Left lung (tissue), 10 donors: ENCODE measurements around the gene VPS35L. TPM values are rescaled to one million over a fixed set of nuclear protein-coding genes. Genes with fewer than 3 reads are reported as not detected.
A peak's percentile ranks its signal among the peaks of the same experiment; 100 is the strongest.

Source experiments
- ATAC-seq: fragments of 200-7000 bp; cut with Tn5 transposase; one replicate; pipeline ENCODE4 v1.9.1; 2020; ENCODE audit warnings: moderate library complexity
- DNase-seq, 4 donors: peaks; one replicate each; pipeline ENCODE4 v3.0.0-alpha.2; 2013 to 2020
- H3K27ac ChIP-seq, 2 donors: fragments of 200-600 bp; sonication (generic) in 1 of 2; one replicate each; pipeline versions ENCODE4 v1.5.0 to v1.8.0; 2020 to 2021
- H3K27me3 ChIP-seq, 2 donors: fragments of 200-600 bp; sonication (generic) in 1 of 2; one replicate each; pipeline versions ENCODE4 v1.5.0 to v1.8.0; 2020 to 2021
- H3K36me3 ChIP-seq, 2 donors: fragments of 200-600 bp; sonication (generic) in 1 of 2; one replicate each; pipeline versions ENCODE4 v1.5.0 to v1.8.0; 2020 to 2021
- H3K4me1 ChIP-seq, 2 donors: fragments of 200-600 bp; one replicate each; pipeline ENCODE4 v1.8.0; 2021
- H3K4me3 ChIP-seq, 2 donors: fragments of 200-600 bp; sonication (generic) in 1 of 2; one replicate each; pipeline versions ENCODE4 v1.5.0 to v1.8.0; 2020 to 2021; ENCODE audit warnings: mild to moderate bottlenecking in 1 of 2
- H3K9me3 ChIP-seq, 2 donors: fragments of 200-600 bp; sonication (generic) in 1 of 2; one replicate each; pipeline versions ENCODE4 v1.5.0 to v1.8.0; 2020 to 2021
- intact Hi-C, 2 donors: fragments of 100-400 bp; cut with DNase I; formaldehyde crosslinking; loops; one replicate each; pipeline versions ENCODE4 v1.11.2 to v1.14.2; 2022
- polyA plus RNA-seq, 6 donors: library from polyadenylated mRNA; unstranded; fragments of 120-200 nt; gene quantifications; one replicate each; pipeline ENCODE4 v1.2.1, GENCODE V29; 2013; ENCODE audit not compliant: insufficient read length in 6 of 6
- total RNA-seq, 2 donors: library from RNA; stranded (reverse); fragmentation: NEBNext Ultra II Directional; extraction: Animal tissue kit (Norgen Biotek cat#: 25700); gene quantifications; one replicate each; pipeline ENCODE4 v1.2.1, GENCODE V29; 2021
- TF ChIP-seq, protein P1 (sequence below), 2 donors: fragments of 200-600 bp; sonication (generic) in 1 of 2; IDR thresholded peaks; one replicate each; pipeline versions ENCODE4 v1.5.0 to v1.8.0; 2021; ENCODE audit warnings: antibody characterized with exemption in 2 of 2
- donor health status: DM: no; HTN: yes; CAD: no.
- donor health status: DM: no; HTN: no; CAD: no.

The VPS35L gene
- total and polyA plus RNA-seq, 8 donors = 54.8 to 70.2 (median 57.7) TPM

DNA sequence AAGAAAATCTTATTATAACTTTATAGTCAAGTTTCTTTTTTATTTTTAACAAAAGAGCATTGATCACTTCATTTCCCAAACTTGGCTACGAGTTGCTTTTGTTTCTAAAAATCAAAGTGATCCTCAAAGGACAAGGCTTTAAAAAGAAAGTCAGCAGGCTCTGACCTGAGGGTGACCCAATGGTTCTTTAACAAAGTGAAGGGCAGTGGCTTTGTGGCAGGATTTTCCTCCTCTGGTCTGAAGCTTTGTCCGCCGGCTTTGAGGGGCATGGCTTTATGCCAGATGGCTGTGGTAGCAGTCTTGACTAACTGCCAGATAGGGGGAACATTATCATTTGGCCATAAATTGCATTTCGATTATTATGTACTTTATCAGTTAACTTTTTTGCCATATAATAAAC lies 191.1 kb downstream of the VPS35L start:
- TF ChIP-seq, protein P1, sequence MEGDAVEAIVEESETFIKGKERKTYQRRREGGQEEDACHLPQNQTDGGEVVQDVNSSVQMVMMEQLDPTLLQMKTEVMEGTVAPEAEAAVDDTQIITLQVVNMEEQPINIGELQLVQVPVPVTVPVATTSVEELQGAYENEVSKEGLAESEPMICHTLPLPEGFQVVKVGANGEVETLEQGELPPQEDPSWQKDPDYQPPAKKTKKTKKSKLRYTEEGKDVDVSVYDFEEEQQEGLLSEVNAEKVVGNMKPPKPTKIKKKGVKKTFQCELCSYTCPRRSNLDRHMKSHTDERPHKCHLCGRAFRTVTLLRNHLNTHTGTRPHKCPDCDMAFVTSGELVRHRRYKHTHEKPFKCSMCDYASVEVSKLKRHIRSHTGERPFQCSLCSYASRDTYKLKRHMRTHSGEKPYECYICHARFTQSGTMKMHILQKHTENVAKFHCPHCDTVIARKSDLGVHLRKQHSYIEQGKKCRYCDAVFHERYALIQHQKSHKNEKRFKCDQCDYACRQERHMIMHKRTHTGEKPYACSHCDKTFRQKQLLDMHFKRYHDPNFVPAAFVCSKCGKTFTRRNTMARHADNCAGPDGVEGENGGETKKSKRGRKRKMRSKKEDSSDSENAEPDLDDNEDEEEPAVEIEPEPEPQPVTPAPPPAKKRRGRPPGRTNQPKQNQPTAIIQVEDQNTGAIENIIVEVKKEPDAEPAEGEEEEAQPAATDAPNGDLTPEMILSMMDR (IDR thresholded peaks at IDR 0.05) = no peak

DNA sequence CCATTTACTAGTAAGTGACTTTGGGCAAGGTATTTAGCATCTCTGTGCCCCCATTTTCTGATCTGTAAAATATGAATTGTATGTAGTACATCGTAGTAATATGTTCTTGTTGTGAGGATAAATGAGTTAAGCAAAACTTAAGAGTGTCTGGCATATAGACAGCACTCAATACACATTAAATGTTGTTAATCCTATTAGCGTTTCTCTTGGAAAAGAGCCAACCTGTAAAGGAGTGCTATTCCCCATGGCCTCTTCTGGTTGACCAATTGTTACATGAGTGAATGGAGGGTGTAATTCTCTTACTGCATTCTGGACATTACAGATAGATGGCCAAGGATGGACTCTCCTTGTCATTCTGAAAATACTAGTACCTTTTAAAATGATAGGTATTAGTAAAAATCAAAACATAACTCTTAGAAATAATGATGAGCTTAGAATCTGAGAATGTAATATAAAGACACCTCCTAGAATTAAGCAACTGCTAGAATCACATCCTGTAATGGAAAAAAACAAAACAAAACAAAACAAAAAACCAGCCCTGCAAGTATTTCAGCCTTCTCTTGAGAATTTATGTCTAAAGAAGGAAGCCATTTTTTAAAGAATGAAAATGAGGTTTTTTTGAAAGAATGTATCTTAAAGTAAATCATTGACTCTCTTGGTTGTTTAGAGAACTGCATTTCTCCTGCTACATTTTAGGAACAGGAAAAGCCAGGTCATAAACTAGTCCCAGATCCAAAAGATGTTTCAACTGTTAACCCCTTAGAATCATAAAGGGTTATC lies 193.1 kb downstream of the VPS35L start:
- no peak overlapping the region for H3K4me3 ChIP-seq
- TF ChIP-seq, protein P1 (IDR thresholded peaks at IDR 0.05) = no peak
- H3K27me3 ChIP-seq = no peaks in the 10 kb centered on the region
- no peak for ATAC-seq
- peaks cover 0 to 3% of the 10 kb centered on the region in 2 donors for H3K4me1 ChIP-seq
- no peaks in the 10 kb centered on the region for H3K36me3 ChIP-seq
- H3K9me3 ChIP-seq = no peaks in the 10 kb centered on the region
- no peak overlapping the region for H3K27ac ChIP-seq
- DNase-seq = peak in 1 of 4 donors; percentile 24
- intact Hi-C loops = no loop called here

More for the DNA sequence above, 191.1 kb downstream of the VPS35L start:
- no peak overlapping the region for H3K27ac ChIP-seq
- no peaks in the 10 kb centered on the region for H3K36me3 ChIP-seq
- ATAC-seq (no peak), DNase-seq (no peak)
- intact Hi-C loops = no loop called here
- no peaks in the 10 kb centered on the region for H3K4me1 ChIP-seq
- H3K27me3 ChIP-seq = no peaks in the 10 kb centered on the region
- H3K4me3 ChIP-seq = no peak overlapping the region
- no peaks in the 10 kb centered on the region for H3K9me3 ChIP-seq

DNA sequence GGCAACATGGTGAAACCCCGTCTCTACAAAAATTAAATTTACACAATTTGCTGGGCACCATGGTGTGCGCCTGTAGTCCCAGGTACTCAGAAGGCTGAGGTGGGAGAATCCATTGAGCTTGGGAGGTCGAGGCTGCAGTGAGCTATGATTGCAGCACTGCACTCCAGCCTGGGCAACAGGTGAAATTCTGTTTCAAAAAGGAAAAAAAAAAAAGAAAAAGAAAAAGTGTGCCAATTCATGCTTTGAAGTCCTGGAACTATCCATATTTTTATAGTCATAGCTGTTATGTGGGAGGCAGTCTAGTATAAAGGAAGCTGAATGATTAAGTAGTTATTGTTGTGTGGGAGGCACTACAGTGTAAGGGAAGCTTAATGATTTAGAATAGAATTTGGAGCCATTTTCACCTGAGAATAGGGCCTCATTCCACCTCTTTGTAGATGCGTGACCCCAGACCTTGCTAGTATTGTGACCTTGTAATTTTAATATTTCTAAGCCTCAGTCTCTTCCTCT lies 194.1 kb downstream of the VPS35L start:
- Histone ChIP-seq H3K9me3 (no peaks in the 10 kb centered on the region), H3K4me3 (no peak overlapping the region), H3K27me3 (no peaks in the 10 kb centered on the region), H3K36me3 (no peaks in the 10 kb centered on the region), H3K27ac (no peak overlapping the region), H3K4me1 (peaks cover 0 to 3% of the 10 kb centered on the region in 2 donors)
- TF ChIP-seq, protein P1 (IDR thresholded peaks at IDR 0.05) = no peak
- no peak for ATAC-seq
- DNase-seq = no peak
- intact Hi-C loops = no loop called here

Other genes with a start within 250 kb of the VPS35L start
- 100 to 1,000 TPM in 1 of 2 donors, 10 to 100 TPM in 1; 78.8 to 105 TPM for gene TMC5, start 137.8 kb upstream of the VPS35L start, total RNA-seq
- 10 to 100 TPM in 1 of 6 donors, 1 to 10 TPM in 5; 4.1 to 13.6 (median 7.9) TPM for gene TMC5, start 137.8 kb upstream of the VPS35L start, polyA plus RNA-seq
- 100 to 1,000 TPM in 1 of 2 donors, 10 to 100 TPM in 1; 84.6 to 111 TPM for gene GDE1, start 33.6 kb upstream of the VPS35L start, total RNA-seq
- 10 to 100 TPM; 63.9 to 89.9 (median 79.5) TPM for gene GDE1, start 33.6 kb upstream of the VPS35L start, polyA plus RNA-seq
- 10 to 100 TPM; 22.3 to 23.6 TPM for gene CCP110, start 31.8 kb upstream of the VPS35L start, total RNA-seq
- 10 to 100 TPM; 47.1 to 60.7 (median 51.6) TPM for gene CCP110, start 31.8 kb upstream of the VPS35L start, polyA plus RNA-seq
- 10 to 100 TPM; 12.5 to 18.6 TPM for gene KNOP1, start 162.5 kb downstream of the VPS35L start, total RNA-seq
- 10 to 100 TPM; 29.1 to 49.0 (median 32.9) TPM for gene KNOP1, start 162.5 kb downstream of the VPS35L start, polyA plus RNA-seq
- 10 to 100 TPM in 1 of 2 donors, 1 to 10 TPM in 1; 8.0 to 13.4 TPM for gene IQCK, start 162.6 kb downstream of the VPS35L start, total RNA-seq
- 10 to 100 TPM; 20.9 to 25.3 (median 23.5) TPM for gene IQCK, start 162.6 kb downstream of the VPS35L start, polyA plus RNA-seq